Activated naive CD4-positive, alpha-beta T cell treated with anti-CD3 and anti-CD28 coated beads, Interleukin-2, amount 50 U/mL, for 72 hours (primary cell): ENCODE measurements around the gene B4GALNT2. TPM values are rescaled to one million over a fixed set of nuclear protein-coding genes. Genes with fewer than 3 reads are reported as not detected.
"Not testable (repeated sequence)": the region's sequence is repeated elsewhere in the genome, so short reads cannot be mapped to it uniquely, and the experiment has no call there.

ENCODE experiments used
- ATAC-seq, 2 donors: fragments of 150-1000 bp; cut with Tn5 transposase; 2 replicates each; pipeline ENCODE4 v1.10.0; 2021; ENCODE audit warnings: mild to moderate bottlenecking in 2 of 2, moderate library complexity in 2 of 2
- DNase-seq, 2 donors: peaks; one replicate each; pipeline ENCODE4 v3.0.0; 2021 to 2022; ENCODE audit warnings: low spot score in 2 of 2
- H3K27ac Mint-ChIP-seq, 2 donors: one replicate each; pipeline ENCODE4 v1.8.0; 2022; ENCODE audit warnings: mild to moderate bottlenecking in 2 of 2, mixed read lengths in 2 of 2
- H3K36me3 Mint-ChIP-seq, 2 donors: one replicate each; pipeline ENCODE4 v1.8.0; 2022; ENCODE audit warnings: mixed read lengths in 2 of 2
- H3K9me3 Mint-ChIP-seq, 2 donors: one replicate each; pipeline ENCODE4 v1.8.0; 2022; ENCODE audit warnings: mixed read lengths in 2 of 2
- total RNA-seq, 2 donors: library from RNA; stranded (reverse); gene quantifications; one replicate each; pipeline ENCODE4 v1.2.3, GENCODE V29; 2022

Gene B4GALNT2
- total RNA-seq, 2 donors from 2014 or later, result 0.02 TPM; not detected in 1

GRCh38 chr17:49111934-49112333 lies 20.6 kb upstream of the B4GALNT2 start:
- DNase-seq (no peak), ATAC-seq (no peak)
- H3K9me3 Mint-ChIP-seq, result no peaks in the 10 kb centered on the region
- no peaks in the 10 kb centered on the region for H3K36me3 Mint-ChIP-seq
- no peak overlapping the region for H3K27ac Mint-ChIP-seq

GRCh38 chr17:49112936-49113335 lies 19.6 kb upstream of the B4GALNT2 start:
- no peaks in the 10 kb centered on the region for H3K36me3 Mint-ChIP-seq

GRCh38 chr17:49114703-49115102 lies 17.9 kb upstream of the B4GALNT2 start:
- no peaks in the 10 kb centered on the region for H3K9me3 Mint-ChIP-seq
- H3K36me3 Mint-ChIP-seq, result no peaks in the 10 kb centered on the region
- ATAC-seq (no peak), DNase-seq (no peak)
- H3K27ac Mint-ChIP-seq, result no peak overlapping the region

More at GRCh38 chr17:49112936-49113335, 19.6 kb upstream of the B4GALNT2 start:
- H3K9me3 Mint-ChIP-seq, result no peaks in the 10 kb centered on the region
- no peak for DNase-seq
- H3K27ac Mint-ChIP-seq, result no peak overlapping the region
- ATAC-seq, result no peak

- H3K36me3 Mint-ChIP-seq, result no peaks in the 10 kb centered on the region
- DNase-seq (no peak), ATAC-seq (no peak)
- H3K9me3 Mint-ChIP-seq, result no peaks in the 10 kb centered on the region
- no peak overlapping the region for H3K27ac Mint-ChIP-seq
These were observed 14.9 kb upstream of the B4GALNT2 start for GRCh38 chr17:49117587-49118230.

GRCh38 chr17:49120166-49120565 lies 12.4 kb upstream of the B4GALNT2 start:
- ATAC-seq, result no peak
- no peaks in the 10 kb centered on the region for H3K9me3 Mint-ChIP-seq
- no peaks in the 10 kb centered on the region for H3K36me3 Mint-ChIP-seq
- H3K27ac Mint-ChIP-seq, result no peak overlapping the region
- no peak for DNase-seq

- Mint-ChIP-seq H3K9me3 (no peaks in the 10 kb centered on the region), H3K27ac (no peak overlapping the region), H3K36me3 (no peaks in the 10 kb centered on the region)
- DNase-seq, result no peak
- no peak for ATAC-seq
These were observed 10.8 kb upstream of the B4GALNT2 start for GRCh38 chr17:49121696-49122292.

GRCh38 chr17:49122566-49122965 lies 10.0 kb upstream of the B4GALNT2 start:
- H3K36me3 Mint-ChIP-seq, result no peaks in the 10 kb centered on the region
- H3K27ac Mint-ChIP-seq, result no peak overlapping the region
- no peak for ATAC-seq
- H3K9me3 Mint-ChIP-seq, result no peaks in the 10 kb centered on the region
- no peak for DNase-seq

- H3K27ac Mint-ChIP-seq, result no peak overlapping the region
- no peak for ATAC-seq
These were observed 9.5 kb upstream of the B4GALNT2 start for GRCh38 chr17:49123061-49123460.

GRCh38 chr17:49125449-49125848 lies 7.1 kb upstream of the B4GALNT2 start:
- no peak for ATAC-seq

More at GRCh38 chr17:49123061-49123460, 9.5 kb upstream of the B4GALNT2 start:
- H3K36me3 Mint-ChIP-seq, result no peaks in the 10 kb centered on the region
- no peaks in the 10 kb centered on the region for H3K9me3 Mint-ChIP-seq
- DNase-seq, result no peak

GRCh38 chr17:49126183-49126859 lies 6.2 kb upstream of the B4GALNT2 start:
- not testable (repeated sequence) for H3K36me3 Mint-ChIP-seq, DNase-seq, H3K27ac Mint-ChIP-seq, ATAC-seq, H3K9me3 Mint-ChIP-seq

More at GRCh38 chr17:49125449-49125848, 7.1 kb upstream of the B4GALNT2 start:
- Mint-ChIP-seq H3K9me3 (no peaks in the 10 kb centered on the region), H3K27ac (no peak overlapping the region), H3K36me3 (no peaks in the 10 kb centered on the region)
- no peak for DNase-seq

- not testable (repeated sequence) for ATAC-seq, DNase-seq, H3K27ac Mint-ChIP-seq, H3K9me3 Mint-ChIP-seq, H3K36me3 Mint-ChIP-seq
These were observed 3.1 kb upstream of the B4GALNT2 start for GRCh38 chr17:49129359-49129950.

- no peak for ATAC-seq
- H3K27ac Mint-ChIP-seq, result no peak overlapping the region
- no peaks in the 10 kb centered on the region for H3K9me3 Mint-ChIP-seq
- DNase-seq, result no peak
- H3K36me3 Mint-ChIP-seq, result peaks cover 0 to 4% of the 10 kb centered on the region in 2 donors
These were observed 1.7 kb upstream of the B4GALNT2 start for GRCh38 chr17:49130891-49131290.

GRCh38 chr17:49132317-49132698 lies 261 bp upstream of the B4GALNT2 start:
- no peak overlapping the region for H3K27ac Mint-ChIP-seq
- H3K9me3 Mint-ChIP-seq, result no peaks in the 10 kb centered on the region
- DNase-seq (no peak), ATAC-seq (peak in 1 of 2 donors; percentile 5)
- peaks cover 0 to 4% of the 10 kb centered on the region in 2 donors for H3K36me3 Mint-ChIP-seq

GRCh38 chr17:49136335-49136734 lies 3.8 kb downstream of the B4GALNT2 start:
- Mint-ChIP-seq H3K27ac (no peak overlapping the region), H3K9me3 (no peaks in the 10 kb centered on the region), H3K36me3 (peaks cover 0 to 4% of the 10 kb centered on the region in 2 donors)
- ATAC-seq, result no peak
- DNase-seq, result no peak

- ATAC-seq, H3K27ac Mint-ChIP-seq, H3K36me3 Mint-ChIP-seq, DNase-seq, H3K9me3 Mint-ChIP-seq: not testable (repeated sequence)
These were observed 13.1 kb downstream of the B4GALNT2 start for GRCh38 chr17:49145654-49146053.

GRCh38 chr17:49146620-49147306 lies 14.2 kb downstream of the B4GALNT2 start:
- Mint-ChIP-seq H3K9me3 (no peaks in the 10 kb centered on the region), H3K27ac (no peak overlapping the region), H3K36me3 (no peaks in the 10 kb centered on the region)
- no peak for ATAC-seq
- no peak for DNase-seq

GRCh38 chr17:49148171-49148570 lies 15.6 kb downstream of the B4GALNT2 start:
- no peak for DNase-seq
- H3K27ac Mint-ChIP-seq, result no peak overlapping the region
- no peaks in the 10 kb centered on the region for H3K9me3 Mint-ChIP-seq
- no peak for ATAC-seq
- H3K36me3 Mint-ChIP-seq, result no peaks in the 10 kb centered on the region
